Tibial artery (tissue), 4 donors: ENCODE results near the gene PCDH7.

Source experiments
- DNase-seq, 2 donors: peaks; one replicate each; pipeline ENCODE4 v3.0.0-alpha.2; 2019
- H3K27ac ChIP-seq, 2 donors: fragments of 200-600 bp; sonication (generic) in 1 of 2; 1 replicate in 1 of 2; 2 replicates in 1 of 2; pipeline ENCODE4 v1.5.1; 2018 to 2019; ENCODE audit warnings: mild to moderate bottlenecking in 1 of 2
- H3K27me3 ChIP-seq, 2 donors: fragments of 200-600 bp; sonication (generic) in 1 of 2; one replicate each; pipeline versions ENCODE4 v1.5.1 to v1.6.0; 2016 to 2019
- H3K36me3 ChIP-seq, 3 donors: fragments of 200-600 bp; sonication (generic) in 2 of 3; one replicate each; pipeline ENCODE4 v1.5.1; 2016 to 2019; ENCODE audit warnings: mild to moderate bottlenecking in 2 of 3
- H3K4me1 ChIP-seq, 4 donors: fragments of 200-600 bp; sonication (generic) in 2 of 4; 1 replicate in 3 of 4; 2 replicates in 1 of 4; pipeline ENCODE4 v1.5.1; 2016 to 2019
- H3K4me3 ChIP-seq, 2 donors: fragments of 200-600 bp; sonication (generic) in 1 of 2; 1 replicate in 1 of 2; 2 replicates in 1 of 2; pipeline ENCODE4 v1.5.1; 2018 to 2019; ENCODE audit warnings: mild to moderate bottlenecking in 2 of 2
- H3K9me3 ChIP-seq, 3 donors: fragments of 200-600 bp; sonication (generic) in 1 of 3; one replicate each; pipeline ENCODE4 v1.5.1; 2016 to 2019
- intact Hi-C: fragments of 100-400 bp; cut with DNase I; formaldehyde crosslinking; loops from one replicate; pipeline ENCODE4 v1.15.0; 2023; ENCODE audit warnings: low total_unique reads
- TF ChIP-seq, protein P1 (sequence below), 2 experiments: fragments of 200-600 bp in 1 of 2; fragments of 450-650 bp in 1 of 2; IDR thresholded peaks; one replicate each; pipeline ENCODE4 v1.5.1; 2017 to 2019; ENCODE audit warnings: antibody characterized with exemption in 2 of 2, mild to moderate bottlenecking in 1 of 2, moderate library complexity in 1 of 2

The PCDH7 gene

DNA sequence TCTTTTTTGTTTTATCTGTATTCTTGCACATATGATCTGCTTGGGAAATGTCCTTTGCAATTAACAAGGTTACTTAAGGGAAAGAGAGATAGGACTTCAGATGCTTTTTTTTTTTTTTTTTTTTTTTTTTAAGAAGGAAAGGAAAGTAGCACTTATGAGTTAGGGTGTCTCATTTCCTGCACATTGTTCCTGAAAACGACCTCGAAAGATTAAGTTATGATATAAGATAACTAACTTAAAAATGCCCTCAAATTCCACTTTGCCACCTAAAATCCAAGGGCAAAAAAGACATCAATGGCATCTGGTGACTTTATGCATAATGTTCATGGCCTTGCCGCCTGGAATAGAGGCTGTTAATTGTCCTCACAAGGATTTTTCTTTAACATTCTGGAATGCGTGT, 44.9 kb downstream of the PCDH7 start:
- Histone ChIP-seq H3K27ac (no peak overlapping the region), H3K36me3 (no peaks in the 10 kb centered on the region), H3K4me1 (peaks cover 0 to 62% (median 12%) of the 10 kb centered on the region in 4 donors), H3K27me3 (no peaks in the 10 kb centered on the region), H3K9me3 (no peaks in the 10 kb centered on the region), H3K4me3 (no peak overlapping the region)
- DNase-seq = no peak
- intact Hi-C loops = loop anchor here (1.0 kb wide), 1 partner anchor 43 kb away; no protein-coding TSS in a partner anchor
- TF ChIP-seq, protein P1, sequence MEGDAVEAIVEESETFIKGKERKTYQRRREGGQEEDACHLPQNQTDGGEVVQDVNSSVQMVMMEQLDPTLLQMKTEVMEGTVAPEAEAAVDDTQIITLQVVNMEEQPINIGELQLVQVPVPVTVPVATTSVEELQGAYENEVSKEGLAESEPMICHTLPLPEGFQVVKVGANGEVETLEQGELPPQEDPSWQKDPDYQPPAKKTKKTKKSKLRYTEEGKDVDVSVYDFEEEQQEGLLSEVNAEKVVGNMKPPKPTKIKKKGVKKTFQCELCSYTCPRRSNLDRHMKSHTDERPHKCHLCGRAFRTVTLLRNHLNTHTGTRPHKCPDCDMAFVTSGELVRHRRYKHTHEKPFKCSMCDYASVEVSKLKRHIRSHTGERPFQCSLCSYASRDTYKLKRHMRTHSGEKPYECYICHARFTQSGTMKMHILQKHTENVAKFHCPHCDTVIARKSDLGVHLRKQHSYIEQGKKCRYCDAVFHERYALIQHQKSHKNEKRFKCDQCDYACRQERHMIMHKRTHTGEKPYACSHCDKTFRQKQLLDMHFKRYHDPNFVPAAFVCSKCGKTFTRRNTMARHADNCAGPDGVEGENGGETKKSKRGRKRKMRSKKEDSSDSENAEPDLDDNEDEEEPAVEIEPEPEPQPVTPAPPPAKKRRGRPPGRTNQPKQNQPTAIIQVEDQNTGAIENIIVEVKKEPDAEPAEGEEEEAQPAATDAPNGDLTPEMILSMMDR (IDR thresholded peaks at IDR 0.05) = no peak

DNA sequence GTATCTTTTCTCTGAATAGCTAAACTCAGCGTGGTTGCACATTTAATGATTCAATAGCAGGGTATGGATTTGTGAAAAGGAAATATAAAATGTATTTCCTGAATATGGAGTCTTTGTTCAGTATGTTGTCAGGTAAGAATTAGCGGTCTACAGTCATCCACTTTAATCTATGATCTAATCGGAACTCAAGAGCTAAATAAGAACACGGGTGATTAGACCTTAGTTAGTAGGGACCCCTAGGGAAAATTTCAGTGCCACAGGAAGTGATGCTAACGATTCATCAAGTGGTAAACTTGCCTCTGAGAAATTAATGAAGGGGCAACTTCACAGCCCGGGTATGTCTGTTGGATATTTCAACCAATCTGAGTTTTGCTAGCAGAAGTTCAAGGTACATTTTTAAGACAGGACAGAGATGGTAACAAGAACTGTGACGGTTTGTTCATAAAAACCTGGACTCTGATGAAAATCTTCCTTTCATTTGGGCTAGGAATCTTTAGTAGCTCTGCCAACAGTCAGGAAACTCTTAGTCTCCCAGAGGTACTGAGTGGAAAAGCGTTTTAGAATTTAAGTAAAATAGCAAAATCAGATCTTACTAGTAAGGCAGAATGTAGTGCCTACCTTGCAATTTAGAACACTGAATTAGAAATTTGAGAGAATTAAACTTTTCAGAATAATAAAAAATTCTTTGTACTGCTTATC, 47.1 kb downstream of the PCDH7 start:
- no peaks in the 10 kb centered on the region for H3K36me3 ChIP-seq
- DNase-seq = no peak
- H3K9me3 ChIP-seq = no peaks in the 10 kb centered on the region
- H3K27ac ChIP-seq = no peak overlapping the region
- intact Hi-C loops = no loop called here
- no peak overlapping the region for H3K4me3 ChIP-seq
- H3K27me3 ChIP-seq = no peaks in the 10 kb centered on the region
- H3K4me1 ChIP-seq = peaks cover 0 to 67% (median 14%) of the 10 kb centered on the region in 4 donors
- TF ChIP-seq, protein P1 (IDR thresholded peaks at IDR 0.05) = no peak

DNA sequence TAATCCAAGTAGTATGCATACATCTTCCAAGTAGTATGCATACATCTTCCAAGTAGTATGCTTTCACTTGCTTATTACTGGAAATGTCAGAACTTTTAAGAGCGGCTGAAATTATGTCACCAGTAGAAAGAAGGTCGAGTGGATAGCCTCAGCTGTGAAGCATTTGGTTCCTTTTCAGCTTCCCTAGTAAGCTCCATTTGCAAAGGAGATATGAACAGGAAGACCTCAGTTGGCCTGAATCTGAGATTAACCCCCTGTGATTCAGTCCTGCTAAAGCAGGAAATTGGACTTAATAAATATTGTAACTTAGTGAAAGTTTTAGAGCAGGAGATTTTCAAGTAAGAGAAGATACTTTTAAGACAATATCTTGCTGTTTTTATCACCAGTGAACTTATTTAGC, 48.1 kb downstream of the PCDH7 start:
- intact Hi-C loops = no loop called here
- Histone ChIP-seq H3K9me3 (no peaks in the 10 kb centered on the region), H3K27me3 (no peaks in the 10 kb centered on the region), H3K27ac (no peak overlapping the region), H3K4me1 (peaks cover 0 to 67% (median 14%) of the 10 kb centered on the region in 4 donors), H3K4me3 (no peak overlapping the region), H3K36me3 (no peaks in the 10 kb centered on the region)
- no peak for DNase-seq
- TF ChIP-seq, protein P1 (IDR thresholded peaks at IDR 0.05) = no peak

DNA sequence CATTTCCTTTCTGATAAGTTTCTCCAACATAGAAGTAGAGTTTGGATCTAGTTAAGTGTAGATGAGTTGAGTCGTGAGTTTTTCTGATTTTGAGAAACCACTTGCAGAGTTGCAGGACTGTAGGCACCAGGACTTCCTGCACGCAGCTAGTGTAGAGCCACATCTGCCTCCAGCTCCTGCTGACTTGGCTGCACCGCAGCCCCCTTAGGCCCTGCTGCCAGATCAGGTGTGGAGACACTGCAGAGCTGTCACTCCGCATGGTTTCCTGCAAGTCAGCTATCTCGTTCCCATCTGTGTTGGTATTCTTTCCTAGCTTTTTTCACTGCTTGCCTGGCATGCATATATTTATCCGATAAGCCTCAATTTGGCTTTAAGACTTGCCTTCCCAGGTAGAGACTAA, 48.9 kb downstream of the PCDH7 start:
- intact Hi-C loops = no loop called here
- no peak overlapping the region for H3K4me3 ChIP-seq
- H3K27ac ChIP-seq = no peak overlapping the region
- H3K36me3 ChIP-seq = no peaks in the 10 kb centered on the region
- H3K4me1 ChIP-seq = peaks cover 0 to 66% (median 14%) of the 10 kb centered on the region in 4 donors
- TF ChIP-seq, protein P1 (IDR thresholded peaks at IDR 0.05) = no peak
- no peak for DNase-seq
- H3K9me3 ChIP-seq = no peaks in the 10 kb centered on the region
- H3K27me3 ChIP-seq = no peaks in the 10 kb centered on the region

DNA sequence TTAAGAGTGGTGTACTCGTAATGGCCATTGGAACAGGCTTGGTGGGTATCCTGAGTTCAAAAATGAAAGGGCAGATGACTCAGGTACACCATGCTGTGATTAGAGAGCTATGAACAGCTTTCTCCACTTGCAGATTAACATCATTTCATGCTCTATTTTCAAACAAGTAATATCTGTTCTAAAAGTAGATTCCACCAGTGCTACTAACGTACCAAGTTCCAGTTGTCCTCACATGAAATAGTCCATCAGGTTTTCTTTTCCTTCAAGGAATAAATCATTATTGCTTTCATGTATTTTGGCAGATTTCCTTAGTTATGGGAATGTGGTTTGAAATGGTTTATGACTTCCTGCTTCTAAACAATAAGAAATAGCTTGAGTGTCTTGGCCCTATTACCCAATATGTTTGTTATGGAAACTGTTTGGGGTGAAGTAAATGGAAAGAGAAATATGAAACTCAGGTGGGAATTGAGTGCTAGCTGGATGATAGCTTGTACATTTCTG, 49.9 kb downstream of the PCDH7 start:
- H3K27me3 ChIP-seq = no peaks in the 10 kb centered on the region
- TF ChIP-seq, protein P1 (IDR thresholded peaks at IDR 0.05) = no peak
- intact Hi-C loops = no loop called here
- H3K36me3 ChIP-seq = no peaks in the 10 kb centered on the region
- DNase-seq = no peak
- peaks cover 0 to 65% (median 14%) of the 10 kb centered on the region in 4 donors for H3K4me1 ChIP-seq
- no peaks in the 10 kb centered on the region for H3K9me3 ChIP-seq
- H3K4me3 ChIP-seq = no peak overlapping the region
- H3K27ac ChIP-seq = no peak overlapping the region
